CD8-positive, alpha-beta memory T cell (primary cell): ENCODE measurements around the gene MSLN. TPM values are rescaled to one million over a fixed set of nuclear protein-coding genes. Genes with fewer than 3 reads are reported as not detected.

ENCODE experiments used
- CTCF ChIA-PET: fragments of 350-600 bp; sonication (Branson Sonifier 250); formaldehyde crosslinking; loops from one replicate; lab custom pipeline; 2021; ENCODE audit warnings: antibody characterized with exemption; lab: Charles Lee
- POLR2A ChIA-PET: fragments of 350-600 bp; sonication (Branson Sonifier 250); formaldehyde crosslinking; loops from one replicate; lab custom pipeline; 2021; ENCODE audit warnings: antibody characterized with exemption; lab: Charles Lee
- DNase-seq, 5 donors: peaks; one replicate each; pipeline versions ENCODE4 v3.0.0 to v3.0.0-alpha.2; 2020 to 2022; ENCODE audit warnings: mixed read lengths in 1 of 5
- H3K27ac ChIP-seq: one replicate; pipeline ENCODE4 v1.7.0; 2013; ENCODE audit warnings: low read depth, mild to moderate bottlenecking, low read length, moderate library complexity
- H3K27me3 ChIP-seq: 2 replicates; pipeline ENCODE4 v1.7.0; 2013; ENCODE audit warnings: low read length, mild to moderate bottlenecking; ENCODE audit not compliant: insufficient read depth, poor library complexity, severe bottlenecking
- H3K36me3 ChIP-seq: 2 replicates; pipeline ENCODE4 v1.7.0; 2013; ENCODE audit warnings: mild to moderate bottlenecking, low read length, moderate library complexity; ENCODE audit not compliant: insufficient read depth
- H3K4me1 ChIP-seq: 2 replicates; pipeline ENCODE4 v1.7.0; 2013; ENCODE audit warnings: mild to moderate bottlenecking, low read length, moderate library complexity; ENCODE audit not compliant: insufficient read depth
- H3K4me3 ChIP-seq: 2 replicates; pipeline ENCODE4 v1.7.0; 2013; ENCODE audit warnings: mild to moderate bottlenecking, low read length
- H3K9me3 ChIP-seq: 2 replicates; pipeline ENCODE4 v1.7.0; 2013; ENCODE audit warnings: mild to moderate bottlenecking, low read length
- H3K27ac Mint-ChIP-seq, 8 donors: one replicate each; pipeline ENCODE4 v1.8.0; 2020 to 2021; ENCODE audit warnings: mixed read lengths in 8 of 8, mild to moderate bottlenecking in 6 of 8, inconsistent platforms in 3 of 8, moderate library complexity in 3 of 8
- H3K27me3 Mint-ChIP-seq, 2 donors: one replicate each; pipeline ENCODE4 v1.8.0; 2020 to 2021; ENCODE audit warnings: mixed read lengths in 2 of 2, mild to moderate bottlenecking in 1 of 2, moderate library complexity in 1 of 2
- H3K36me3 Mint-ChIP-seq, 3 donors: one replicate each; pipeline ENCODE4 v1.8.0; 2020 to 2021; ENCODE audit warnings: mixed read lengths in 3 of 3, inconsistent platforms in 1 of 3, mild to moderate bottlenecking in 1 of 3
- H3K4me1 Mint-ChIP-seq, 3 donors: one replicate each; pipeline ENCODE4 v1.8.0; 2020 to 2021; ENCODE audit warnings: mixed read lengths in 3 of 3, inconsistent platforms in 1 of 3, mild to moderate bottlenecking in 1 of 3
- H3K4me3 Mint-ChIP-seq, 7 donors: one replicate each; pipeline ENCODE4 v1.8.0; 2020 to 2021; ENCODE audit warnings: mixed read lengths in 7 of 7, mild to moderate bottlenecking in 6 of 7, moderate library complexity in 4 of 7, inconsistent platforms in 2 of 7
- H3K9me3 Mint-ChIP-seq, 5 donors: one replicate each; pipeline ENCODE4 v1.8.0; 2020 to 2022; ENCODE audit warnings: mixed read lengths in 5 of 5, mild to moderate bottlenecking in 3 of 5, moderate library complexity in 2 of 5, inconsistent platforms in 1 of 5
- polyA plus RNA-seq: library from polyadenylated mRNA; unstranded; fragments of 300-500 nt; fragmentation: Illumina TruSeq; gene quantifications from one replicate; pipeline ENCODE4 v1.2.3, GENCODE V29; 2021
- total RNA-seq, 2 experiments: library from RNA; stranded (reverse); gene quantifications; one replicate each; pipeline ENCODE4 v1.2.3, GENCODE V29; 2021

The MSLN gene
- total and polyA plus RNA-seq, 3 experiments from 2014 or later: not detected

DNA sequence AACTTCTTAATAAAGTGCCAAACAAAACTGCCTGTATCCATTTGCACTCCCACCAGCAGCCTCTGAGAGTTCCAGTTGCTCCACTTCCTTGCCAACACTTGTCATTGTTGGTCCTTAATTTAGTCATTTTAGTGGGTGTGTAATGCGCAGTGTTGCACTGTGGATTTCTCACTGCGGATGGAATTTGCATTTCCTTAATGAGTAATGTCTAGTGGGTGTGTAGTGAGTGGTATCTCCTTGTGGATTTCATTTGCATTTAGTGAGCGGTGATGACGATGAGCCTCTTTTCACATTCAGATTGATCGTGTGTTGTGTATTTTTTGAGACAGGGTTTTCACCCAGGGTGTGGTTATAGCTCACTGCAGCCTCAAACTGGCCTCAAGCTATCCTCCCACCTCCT is 4.1 kb upstream of the MSLN start:
- no peak overlapping the region for H3K4me3 Mint-ChIP-seq

DNA sequence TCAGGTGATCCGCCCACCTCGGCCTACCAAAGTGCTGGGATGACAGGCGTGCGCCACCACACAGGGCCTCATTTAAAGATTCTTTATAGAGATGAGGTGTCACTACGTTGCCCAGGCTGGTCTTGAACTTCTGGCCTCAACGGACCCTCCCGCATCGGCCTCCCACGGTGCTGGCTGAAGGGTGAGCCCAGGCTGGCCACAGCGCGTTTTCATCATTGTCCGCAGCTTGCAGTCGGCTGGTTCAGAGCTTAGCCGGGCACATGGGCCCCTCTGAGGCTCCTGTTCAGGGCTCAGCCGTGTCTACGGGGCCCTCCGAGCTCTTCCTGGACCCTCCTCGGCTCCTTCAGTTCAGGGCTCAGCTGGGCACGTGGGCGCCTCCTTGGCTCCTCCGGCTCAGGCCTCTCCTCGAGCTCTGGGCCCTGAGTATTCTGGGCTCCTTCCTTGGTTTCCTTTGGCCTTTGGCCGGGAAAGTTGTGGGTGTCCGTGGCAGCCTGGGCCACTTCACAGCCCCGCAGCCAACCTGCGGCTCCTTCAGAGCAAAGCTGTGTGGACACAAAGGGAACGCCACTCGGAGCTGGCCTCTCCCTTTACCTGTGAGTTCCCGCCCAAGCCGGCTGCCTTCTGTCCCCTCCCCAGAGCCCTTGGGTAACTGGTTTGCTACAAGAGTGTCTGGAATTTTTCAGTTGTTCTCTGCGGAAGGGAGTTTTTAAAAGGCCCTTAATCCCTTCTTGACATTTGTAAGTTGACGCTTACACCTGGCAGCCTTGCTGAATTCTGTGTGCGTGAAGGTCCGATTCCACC is 1.2 kb upstream of the MSLN start:
- no peak for DNase-seq
- Mint-ChIP-seq H3K4me3 (no peak overlapping the region), H3K36me3 (peaks cover 0 to 2% (median 0%) of the 10 kb centered on the region in 3 donors), H3K27ac (no peak overlapping the region), H3K27me3 (peaks cover 4 to 6% of the 10 kb centered on the region in 2 donors), H3K9me3 (peaks cover 0 to 3% (median 0%) of the 10 kb centered on the region in 5 donors), H3K4me1 (peaks cover 0 to 3% (median 2%) of the 10 kb centered on the region in 3 donors)
- H3K36me3 ChIP-seq: no peaks in the 10 kb centered on the region
- no peaks in the 10 kb centered on the region for H3K4me1 ChIP-seq
- POLR2A ChIA-PET: no interaction called here
- CTCF ChIA-PET: no interaction called here
- H3K9me3 ChIP-seq: no peaks in the 10 kb centered on the region
- no peak overlapping the region for H3K4me3 ChIP-seq
- H3K27me3 ChIP-seq: no peaks in the 10 kb centered on the region
- H3K27ac ChIP-seq: no peak overlapping the region

More for the DNA sequence above, 4.1 kb upstream of the MSLN start:
- no peak for DNase-seq
- Mint-ChIP-seq H3K27me3 (peaks cover 6 to 7% of the 10 kb centered on the region in 2 donors), H3K36me3 (peaks cover 0 to 2% (median 0%) of the 10 kb centered on the region in 3 donors), H3K9me3 (peaks cover 0 to 3% (median 0%) of the 10 kb centered on the region in 5 donors), H3K27ac (no peak overlapping the region), H3K4me1 (peaks cover 0 to 3% (median 2%) of the 10 kb centered on the region in 3 donors)
- H3K4me1 ChIP-seq: no peaks in the 10 kb centered on the region
- H3K9me3 ChIP-seq: no peaks in the 10 kb centered on the region
- H3K4me3 ChIP-seq: no peak overlapping the region
- ChIA-PET CTCF (interaction anchor here (1.0 kb wide), 1 partner anchor 15 kb away, joined by 3 read pairs; the partner anchor contains the start of gene CIAO3), POLR2A (no interaction called here)
- no peaks in the 10 kb centered on the region for H3K27me3 ChIP-seq
- no peaks in the 10 kb centered on the region for H3K36me3 ChIP-seq
- no peak overlapping the region for H3K27ac ChIP-seq

DNA sequence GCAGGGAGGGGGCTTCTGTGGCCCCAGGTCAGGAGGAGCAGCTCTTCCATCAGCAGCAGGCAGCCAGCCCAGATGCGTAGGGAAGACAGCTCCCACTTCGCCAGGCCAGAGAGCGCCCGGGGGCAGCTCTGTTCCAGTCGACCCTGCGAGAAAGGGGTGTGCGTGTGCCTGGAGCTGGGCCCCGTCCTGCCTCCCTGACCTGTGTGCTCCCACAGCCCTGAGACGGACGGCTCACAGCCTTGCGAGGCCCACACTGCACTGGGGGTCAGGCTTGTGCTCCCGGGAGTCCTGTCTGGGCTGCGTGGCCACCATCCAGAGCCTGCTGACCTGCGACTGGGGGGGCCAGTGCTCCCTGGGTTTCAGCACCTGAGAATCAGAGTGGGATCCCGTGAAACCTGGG is 469 bp upstream of the MSLN start:
- no peak overlapping the region for H3K4me3 ChIP-seq
- no peak for DNase-seq
- no peak overlapping the region for H3K27ac Mint-ChIP-seq
- no peak overlapping the region for H3K4me3 Mint-ChIP-seq
- H3K9me3 ChIP-seq: no peaks in the 10 kb centered on the region
- H3K4me1 Mint-ChIP-seq: no peaks in the 10 kb centered on the region
- H3K4me1 ChIP-seq: no peaks in the 10 kb centered on the region
- peaks cover 0 to 2% (median 0%) of the 10 kb centered on the region in 3 donors for H3K36me3 Mint-ChIP-seq
- H3K27me3 ChIP-seq: no peaks in the 10 kb centered on the region
- H3K27ac ChIP-seq: no peak overlapping the region
- no peaks in the 10 kb centered on the region for H3K36me3 ChIP-seq
- peaks cover 0 to 3% (median 0%) of the 10 kb centered on the region in 5 donors for H3K9me3 Mint-ChIP-seq
- POLR2A ChIA-PET: interaction anchor here (0.5 kb wide), 1 partner anchor 24 kb away, joined by 3 read pairs; no protein-coding TSS in a partner anchor
- peaks cover 4 to 6% of the 10 kb centered on the region in 2 donors for H3K27me3 Mint-ChIP-seq
- CTCF ChIA-PET: no interaction called here

DNA sequence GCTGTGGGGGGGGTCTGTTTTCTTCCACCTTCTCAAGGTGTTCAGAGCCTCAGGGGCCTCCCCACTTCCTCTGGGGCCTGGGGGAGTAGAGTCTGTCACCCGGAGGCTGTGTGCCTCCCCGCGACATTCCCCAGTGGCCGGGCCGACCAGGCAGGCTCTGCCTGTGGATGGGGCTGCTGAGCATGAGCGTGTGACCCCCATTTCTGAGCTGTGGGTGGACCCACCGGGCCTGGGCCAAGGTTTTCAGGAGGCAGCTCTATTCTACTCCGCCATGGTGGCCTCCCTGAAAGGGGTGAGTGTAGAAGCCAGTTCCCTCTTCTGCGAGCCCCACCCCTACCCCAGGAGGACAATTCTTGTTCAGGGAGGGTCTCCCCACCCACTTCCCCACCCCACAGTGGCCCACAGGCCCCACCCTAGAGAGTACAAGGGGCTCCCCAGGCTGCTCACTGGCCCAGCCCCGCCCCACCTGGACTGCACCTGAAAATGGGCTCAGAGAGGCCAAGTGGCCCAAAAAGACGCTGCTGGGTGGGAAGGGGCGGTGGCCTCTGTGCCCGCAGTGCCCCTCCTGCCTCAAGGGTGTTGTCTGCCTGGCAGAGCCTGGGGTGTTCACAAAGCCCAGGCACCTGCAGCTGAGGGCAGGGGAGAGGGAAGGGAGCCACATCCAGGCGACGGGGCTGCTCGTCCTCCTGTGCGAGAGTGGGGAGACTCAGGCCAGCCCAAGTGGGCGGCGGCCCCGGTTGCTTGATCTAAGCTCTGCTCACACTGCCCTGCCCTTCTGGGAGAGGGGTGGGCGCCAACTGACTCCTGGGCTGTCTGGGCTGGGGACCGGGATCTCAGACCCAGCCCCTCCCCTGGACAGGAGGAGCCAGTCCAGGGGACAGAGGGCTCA is 1.3 kb downstream of the MSLN start:
- no peaks in the 10 kb centered on the region for H3K27me3 ChIP-seq
- H3K9me3 ChIP-seq: no peaks in the 10 kb centered on the region
- no peak for DNase-seq
- CTCF ChIA-PET: no interaction called here
- no peaks in the 10 kb centered on the region for H3K36me3 ChIP-seq
- no peak overlapping the region for H3K4me3 ChIP-seq
- no peaks in the 10 kb centered on the region for H3K4me1 Mint-ChIP-seq
- H3K27ac ChIP-seq: no peak overlapping the region
- POLR2A ChIA-PET: no interaction called here
- H3K4me3 Mint-ChIP-seq: no peak overlapping the region
- peaks cover 3 to 6% of the 10 kb centered on the region in 2 donors for H3K27me3 Mint-ChIP-seq
- no peak overlapping the region for H3K27ac Mint-ChIP-seq
- H3K4me1 ChIP-seq: no peaks in the 10 kb centered on the region
- H3K9me3 Mint-ChIP-seq: no peaks in the 10 kb centered on the region
- H3K36me3 Mint-ChIP-seq: peaks cover 0 to 2% (median 0%) of the 10 kb centered on the region in 3 donors

DNA sequence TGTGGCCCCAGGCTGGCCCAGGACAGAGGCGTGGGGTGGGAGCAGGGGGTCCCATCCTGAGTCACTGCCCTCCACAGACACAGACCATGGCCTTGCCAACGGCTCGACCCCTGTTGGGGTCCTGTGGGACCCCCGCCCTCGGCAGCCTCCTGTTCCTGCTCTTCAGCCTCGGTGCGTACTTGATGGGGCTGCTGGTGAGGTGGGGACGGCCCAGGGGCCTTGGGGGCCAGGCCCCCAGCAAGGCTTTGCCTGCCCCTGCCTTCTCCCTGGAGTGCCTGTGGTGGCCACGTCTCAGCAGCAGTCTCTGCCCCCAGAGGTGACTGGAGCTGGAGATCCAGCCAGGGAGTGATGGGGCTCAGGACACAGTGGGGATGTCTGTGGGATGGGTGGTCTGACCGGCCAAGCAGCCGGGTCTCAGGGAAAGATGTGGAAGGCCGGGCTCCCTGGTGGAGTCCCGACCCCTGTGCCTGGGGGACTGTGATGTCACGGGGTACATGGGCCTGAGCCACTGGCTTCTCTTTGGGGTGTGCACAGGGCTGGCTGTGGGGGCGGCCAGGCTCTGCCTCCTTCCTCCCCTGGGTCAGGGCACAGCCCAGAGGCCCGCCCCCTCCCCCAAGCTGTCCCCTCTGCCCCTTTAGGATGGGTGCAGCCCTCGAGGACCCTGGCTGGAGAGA is 2.2 kb downstream of the MSLN start:
- no peak for DNase-seq
- Histone ChIP-seq H3K4me1 (no peaks in the 10 kb centered on the region), H3K27me3 (no peaks in the 10 kb centered on the region), H3K36me3 (no peaks in the 10 kb centered on the region), H3K9me3 (no peaks in the 10 kb centered on the region), H3K27ac (no peak overlapping the region), H3K4me3 (no peak overlapping the region)
- H3K36me3 Mint-ChIP-seq: no peaks in the 10 kb centered on the region
- peaks cover 2 to 3% of the 10 kb centered on the region in 2 donors for H3K27me3 Mint-ChIP-seq
- H3K4me1 Mint-ChIP-seq: no peaks in the 10 kb centered on the region
- no peak overlapping the region for H3K27ac Mint-ChIP-seq
- H3K4me3 Mint-ChIP-seq: no peak overlapping the region
- no peaks in the 10 kb centered on the region for H3K9me3 Mint-ChIP-seq
- ChIA-PET POLR2A (no interaction called here), CTCF (no interaction called here)

DNA sequence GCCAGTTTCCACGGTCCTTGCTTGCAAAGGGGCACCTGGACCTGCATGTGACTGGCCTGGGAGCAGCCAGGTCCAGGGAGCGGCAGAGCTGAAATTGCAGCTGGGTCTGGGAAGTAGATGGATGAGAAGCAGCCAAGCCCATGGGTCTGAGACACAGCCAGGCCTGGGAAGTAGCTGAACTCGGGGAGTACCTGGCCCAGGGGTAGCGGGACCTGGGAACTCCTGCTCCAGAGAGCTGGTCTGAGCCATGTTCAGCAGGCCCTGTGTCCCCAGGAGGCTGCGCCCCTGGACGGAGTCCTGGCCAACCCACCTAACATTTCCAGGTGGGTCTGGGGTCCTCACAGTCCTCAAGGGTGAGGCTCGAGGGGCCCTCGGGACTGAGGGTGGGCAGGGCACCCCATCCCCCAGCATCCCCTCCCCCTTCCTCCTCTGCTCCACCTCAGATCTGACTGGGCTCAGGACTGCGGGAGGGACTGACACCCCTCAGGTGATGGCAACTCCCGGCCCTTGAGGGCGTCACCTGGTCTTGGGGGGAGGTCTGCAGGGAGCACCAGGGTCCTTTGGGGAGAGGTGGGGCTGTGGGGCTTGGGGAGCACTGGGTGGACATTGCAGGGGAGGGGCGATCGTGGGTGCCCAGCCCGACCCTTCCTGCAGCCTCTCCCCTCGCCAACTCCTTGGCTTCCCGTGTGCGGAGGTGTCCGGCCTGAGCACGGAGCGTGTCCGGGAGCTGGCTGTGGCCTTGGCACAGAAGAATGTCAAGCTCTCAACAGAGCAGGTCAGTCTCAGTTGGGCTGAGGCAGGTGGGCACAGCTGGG is 3.0 kb downstream of the MSLN start:
- Mint-ChIP-seq H3K27ac (peak overlapping the region in 1 of 8 donors; percentile 75), H3K4me1 (no peaks in the 10 kb centered on the region), H3K27me3 (no peaks in the 10 kb centered on the region), H3K36me3 (no peaks in the 10 kb centered on the region), H3K4me3 (no peak overlapping the region), H3K9me3 (no peaks in the 10 kb centered on the region)
- DNase-seq: no peak
- POLR2A ChIA-PET: no interaction called here
- CTCF ChIA-PET: interaction anchor here (0.5 kb wide), 1 partner anchor 10 kb away, joined by 4 read pairs; no protein-coding TSS in a partner anchor
- Histone ChIP-seq H3K36me3 (no peaks in the 10 kb centered on the region), H3K27ac (no peak overlapping the region), H3K9me3 (no peaks in the 10 kb centered on the region), H3K4me3 (no peak overlapping the region), H3K4me1 (no peaks in the 10 kb centered on the region), H3K27me3 (no peaks in the 10 kb centered on the region)

DNA sequence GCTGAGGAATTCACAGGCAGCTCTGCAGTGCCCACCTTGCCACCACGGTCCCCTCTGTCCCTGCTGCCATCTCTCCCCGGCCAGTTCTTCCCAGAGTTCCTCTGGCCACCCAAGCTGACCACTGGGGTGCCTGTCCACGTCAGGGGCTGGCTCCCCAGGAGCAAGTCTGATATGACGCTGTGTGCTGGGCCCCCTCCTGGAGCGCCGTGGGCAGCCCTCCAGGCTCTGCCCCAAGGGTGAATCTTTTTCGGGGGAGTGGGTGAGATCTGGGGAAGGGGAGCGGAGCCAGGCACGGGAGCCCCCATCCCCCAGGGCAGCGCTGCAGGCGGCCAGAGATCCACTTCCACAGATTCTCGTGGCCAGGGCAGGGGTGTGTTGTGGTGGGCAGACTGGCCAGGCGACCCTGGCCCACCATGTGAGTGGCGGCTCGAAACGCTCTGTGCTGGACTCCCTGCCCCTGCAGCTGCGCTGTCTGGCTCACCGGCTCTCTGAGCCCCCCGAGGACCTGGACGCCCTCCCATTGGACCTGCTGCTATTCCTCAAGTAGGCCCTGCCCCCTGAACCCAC is 3.7 kb downstream of the MSLN start:
- no peaks in the 10 kb centered on the region for H3K27me3 Mint-ChIP-seq
- no peak overlapping the region for H3K4me3 Mint-ChIP-seq
- Histone ChIP-seq H3K27me3 (no peaks in the 10 kb centered on the region), H3K27ac (no peak overlapping the region), H3K4me3 (no peak overlapping the region), H3K9me3 (no peaks in the 10 kb centered on the region), H3K36me3 (no peaks in the 10 kb centered on the region), H3K4me1 (no peaks in the 10 kb centered on the region)
- H3K36me3 Mint-ChIP-seq: no peaks in the 10 kb centered on the region
- no peak overlapping the region for H3K27ac Mint-ChIP-seq
- H3K9me3 Mint-ChIP-seq: no peaks in the 10 kb centered on the region
- no peak for DNase-seq
- ChIA-PET CTCF (no interaction called here), POLR2A (no interaction called here)
- H3K4me1 Mint-ChIP-seq: no peaks in the 10 kb centered on the region
